K562 (cell line): Measurements from ENCODE around the gene WNT7B. TPM values are rescaled to one million over a fixed set of nuclear protein-coding genes. Genes with fewer than 3 reads are reported as not detected.

Experiments
- ATAC-seq: fragments of 200-7000 bp; cut with Tn5 transposase; 3 replicates; pipeline ENCODE4 v1.9.1; 2020; ENCODE audit warnings: moderate library complexity
- BruUV-seq: library from RNA; stranded (reverse); fragments of 400-500 nt; replicated peaks from 2 replicates; lab custom pipeline; 2021; lab: Mats Ljungman, UMichigan
- CTCF ChIA-PET: fragments of 300-600 bp; formaldehyde crosslinking; extraction: SDS; loops from one replicate; lab custom pipeline; 2021; ENCODE audit warnings: low intra/inter-chr PET ratio; lab: Yijun Ruan, JAX
- POLR2A ChIA-PET: fragments of 300-600, 350-650 bp; sonication (Branson Sonifier 250); formaldehyde crosslinking; extraction: SDS; loops from one replicate; lab custom pipeline; 2021; ENCODE audit warnings: antibody characterized with exemption, inconsistent platforms; lab: Yijun Ruan, JAX
- DNase-seq, 4 experiments: peaks; one replicate each; pipeline versions ENCODE4 v3.0.0 to v3.0.0-alpha.2; 2011 to 2018; ENCODE audit warnings: low spot score in 3 of 4, mixed read lengths in 3 of 4; ENCODE audit errors: extremely low read depth in 1 of 4
- FAIRE-seq: peaks from 2 replicates; lab custom pipeline; 2011; peaks lifted over from hg19 to GRCh38; lab: Jason Lieb, UNC
- H2AFZ ChIP-seq: 2 replicates; pipeline ENCODE4 v1.6.0; 2011; ENCODE audit warnings: low read depth, low read length, control low read depth, inconsistent platforms
- H3K27ac ChIP-seq: fragments of 200-600 bp; 3 replicates; pipeline ENCODE4 v1.8.0; 2011; ENCODE audit warnings: low read depth, mild to moderate bottlenecking, control low read depth, inconsistent platforms, low read length, moderate library complexity, mixed read lengths; ENCODE audit errors: extremely low read depth
- H3K27me3 ChIP-seq, 2 experiments: fragments of 300-600 bp in 1 of 2; 2 replicates in 1 of 2; 3 replicates in 1 of 2; pipeline versions ENCODE4 v1.6.0 to v1.8.0; 2011; ENCODE audit warnings: inconsistent platforms in 2 of 2, low read length in 2 of 2, mild to moderate bottlenecking in 1 of 2, mixed read lengths in 1 of 2, moderate library complexity in 1 of 2; ENCODE audit not compliant: control insufficient read depth in 2 of 2, insufficient read depth in 2 of 2
- H3K36me3 ChIP-seq: fragments of 300-600 bp; 3 replicates; pipeline ENCODE4 v1.8.0; 2011; ENCODE audit warnings: mild to moderate bottlenecking, low read length, inconsistent platforms; ENCODE audit not compliant: control insufficient read depth, insufficient read depth
- H3K4me1 ChIP-seq, 2 experiments: fragments of 200-600 bp in 1 of 2; replicated peaks in 1 of 2; 2 replicates in 1 of 2; 3 replicates in 1 of 2; pipeline versions ENCODE4 v1.5.1 to v1.8.0; 2011; ENCODE audit warnings: inconsistent platforms in 2 of 2, low read length in 2 of 2, mild to moderate bottlenecking in 1 of 2, mixed read lengths in 1 of 2, moderate library complexity in 1 of 2; ENCODE audit not compliant: control insufficient read depth in 2 of 2, insufficient read depth in 2 of 2
- H3K4me2 ChIP-seq: 2 replicates; pipeline ENCODE4 v1.6.1; 2011; ENCODE audit warnings: low read length, control low read depth, inconsistent platforms, mixed read lengths; ENCODE audit not compliant: insufficient read depth
- H3K4me3 ChIP-seq: fragments of 200-600 bp; sonication (generic), shearing (Covaris generic); 2 replicates; pipeline ENCODE4 v1.5.1; 2016; ENCODE audit warnings: control low read depth, inconsistent platforms
- H3K79me2 ChIP-seq: fragments of 200-600 bp; 3 replicates; pipeline ENCODE4 v1.8.0; 2011; ENCODE audit warnings: low read length, inconsistent platforms; ENCODE audit not compliant: control insufficient read depth, insufficient read depth
- H3K9ac ChIP-seq, 2 experiments: 2 replicates each; pipeline versions ENCODE4 v1.6.0 to v1.6.1; 2011; ENCODE audit warnings: low read depth in 2 of 2, low read length in 2 of 2, control low read depth in 1 of 2, inconsistent platforms in 1 of 2, mild to moderate bottlenecking in 1 of 2, mixed read lengths in 1 of 2; ENCODE audit not compliant: insufficient read depth in 1 of 2
- H3K9me1 ChIP-seq: one replicate; pipeline ENCODE4 v1.6.0; 2011; ENCODE audit warnings: inconsistent platforms, mild to moderate bottlenecking, low read length, moderate library complexity; ENCODE audit not compliant: control insufficient read depth, insufficient read depth
- H3K9me3 ChIP-seq: replicated peaks from 2 replicates; pipeline ENCODE4 v1.5.1; 2011; ENCODE audit warnings: low read depth, low read length, inconsistent platforms; ENCODE audit not compliant: control insufficient read depth, insufficient read depth
- H4K20me1 ChIP-seq: replicated peaks from 2 replicates; pipeline ENCODE4 v1.6.1; 2011; ENCODE audit warnings: low read length, inconsistent platforms, mixed read lengths; ENCODE audit not compliant: control insufficient read depth, insufficient read depth
- CTCF ChIP-seq, 3 experiments: IDR thresholded peaks in 2 of 3; conservative IDR thresholded peaks in 1 of 3; 2 replicates each; pipeline ENCODE4 v1.5.1; 2011 to 2012; ENCODE audit warnings: low read length in 3 of 3, mild to moderate bottlenecking in 3 of 3, control low read depth in 2 of 3, improper control_type of control experiment in 1 of 3, inconsistent platforms in 1 of 3, low read depth in 1 of 3, mixed read lengths in 1 of 3, moderate library complexity in 1 of 3; ENCODE audit not compliant: insufficient read depth in 2 of 3
- RAD21 ChIP-seq, 2 experiments: fragments of 250-450 bp in 1 of 2; fragments of 450-650 bp in 1 of 2; sonication (Bioruptor Pico) in 1 of 2; formaldehyde crosslinking in 1 of 2; IDR thresholded peaks in 1 of 2; conservative IDR thresholded peaks in 1 of 2; 2 replicates each; pipeline versions ENCODE4 v1.4.0 to v1.8.0; 2020 to 2022; ENCODE audit warnings: mild to moderate bottlenecking in 2 of 2, moderate library complexity in 1 of 2
- ZFP36 ChIP-seq: fragments of 150-350 bp; IDR thresholded peaks from 2 replicates; pipeline ENCODE4 v1.6.1; 2018; ENCODE audit warnings: low read length, low read depth; ENCODE audit not compliant: partially characterized antibody
- whole genome bisulfite sequencing: fragments of 100-300 bp; shearing (Covaris generic); methylation state at CpG from one replicate; pipeline ENCODE4 v1.1.6; 2016; ENCODE audit warnings: low coverage, mixed read lengths; ENCODE audit not compliant: insufficient coverage; ENCODE audit errors: missing lambda C conversion rate; 5-methylcytosine and 5-hydroxymethylcytosine counted together
- in situ Hi-C: fragments of 300-500 bp; cut with MboI; formaldehyde crosslinking; loops from 4 replicates; pipeline ENCODE4 v1.15.0; 2018; ENCODE audit warnings: inconsistent platforms, mixed read lengths
- intact Hi-C: fragments of 100-400 bp; cut with micrococcal nuclease; formaldehyde crosslinking; loops from 2 replicates; pipeline ENCODE4 v1.14.2; 2022
- polyA plus RNA-seq, 8 experiments: library from polyadenylated mRNA; depleted of rRNA in 4 of 8; stranded (reverse) in 5 of 8; unstranded in 3 of 8; fragments of >200 nt; fragmentation: Nextera tagmentation in 2 of 8; fragmentation: Illumina TruSeq in 1 of 8; extraction: Ambion mirVana in 2 of 8; extraction: Trizol in 1 of 8; gene quantifications; 2 replicates each; pipeline versions ENCODE4 v1.2.1 to v1.2.3, GENCODE V29; 2011 to 2014; ENCODE audit warnings: inconsistent platforms in 1 of 8, missing spikeins in 1 of 8
- total RNA-seq, 7 experiments: library from RNA; depleted of rRNA in 6 of 7; stranded (reverse); fragments of >200 nt in 6 of 7; fragmentation: Illumina TruSeq in 2 of 7; extraction: Trizol in 2 of 7; gene quantifications; 2 replicates each; pipeline versions ENCODE4 v1.2.1 to v1.2.3, GENCODE V29; 2011 to 2021; ENCODE audit warnings: low replicate concordance in 1 of 7

The WNT7B gene
- total and polyA plus RNA-seq, 9 of the 15 experiments (the other 6 are each of a cell fraction or from before 2014, with no cell fraction given) = not detected

- intact Hi-C loops = no loop called here
- CTCF ChIA-PET = no interaction called here
- peaks cover 9% of the 10 kb centered on the region; the same call in 1 of the 2 replicates for H4K20me1 ChIP-seq
- peaks cover 0 to 8% of the 10 kb centered on the region in 2 experiments; a peak in 1 of 5 replicates for H3K4me1 ChIP-seq
- peaks cover 0 to 27% of the 10 kb centered on the region in 2 experiments; a peak in 2 of 5 replicates for H3K27me3 ChIP-seq
- FAIRE-seq (no peak), ATAC-seq (peak; percentile 76), DNase-seq (peak in 1 of 4 experiments; percentile 19)
- H3K4me2 ChIP-seq = no peak overlapping the region
- no peaks in the 10 kb centered on the region for H3K9me1 ChIP-seq
- no peaks in the 10 kb centered on the region for H3K36me3 ChIP-seq
- H3K27ac ChIP-seq = no peak overlapping the region
- H3K79me2 ChIP-seq = no peaks in the 10 kb centered on the region
- H3K9me3 ChIP-seq = no peaks in the 10 kb centered on the region
- POLR2A ChIA-PET = no interaction called here
- WGBS = 0% methylated on average over 8 of the region's 11 CpGs
- no peak overlapping the region for H3K9ac ChIP-seq
- in situ Hi-C loops = no loop called here
- no peak overlapping the region for H2AFZ ChIP-seq
- TF ChIP-seq ZFP36 (no peak), CTCF (IDR thresholded peaks at IDR 0.05 in 2 of 3, conservative IDR thresholded peaks at IDR 0.05 in 1 of 3; ENCODE audit: insufficient read depth in 2 of 3, low read depth in 1 of 3, low read length in 3 of 3) (peak in 2 of 3 experiments; percentile 16 to 25; a peak in 3 of 6 replicates), RAD21 (CRISPR knock-in tag; conservative IDR thresholded peaks at IDR 0.05 in 1 of 2, IDR thresholded peaks at IDR 0.05 in 1 of 2) (peak in 1 of 2 experiments; percentile 21; a peak in 1 of 4 replicates)
- BruUV-seq = no TSS peak
- no peak overlapping the region for H3K4me3 ChIP-seq
These were observed 7.6 kb downstream of the WNT7B start for GRCh38 chr22:45969414-45969799.
